ENCODE measurements around the gene PLXNA3. TPM values are rescaled to one million over a fixed set of nuclear protein-coding genes. Genes with fewer than 3 reads are reported as not detected.

The PLXNA3 gene
- total and polyA plus RNA-seq, 10 of the 15 experiments (the other 5 are each of a cell fraction or from before 2014, with no cell fraction given): 0.26 to 26.8 (median 3.4) TPM

- TF ChIP-seq SIN3A (IDR thresholded peaks at IDR 0.05; ENCODE audit: low read depth, low read length) (no peak), CREM (IDR thresholded peaks at IDR 0.05; ENCODE audit: low read depth) (no peak), E2F8 (IDR thresholded peaks at IDR 0.05; ENCODE audit: low read depth, partially characterized antibody) (no peak), PKNOX1 (IDR thresholded peaks at IDR 0.05) (no peak), E4F1 (IDR thresholded peaks at IDR 0.05; ENCODE audit: borderline replicate concordance, partially characterized antibody) (no peak), ASH2L (IDR thresholded peaks at IDR 0.05; ENCODE audit: borderline replicate concordance, low read depth) (no peak), MYC (IDR thresholded peaks at IDR 0.05; ENCODE audit: insufficient read depth, insufficient read length, insufficient replicate concordance, low read length, severe bottlenecking) (no peak), MTA2 (IDR thresholded peaks at IDR 0.05; ENCODE audit: low read depth) (no peak), RELB (IDR thresholded peaks at IDR 0.05; ENCODE audit: low read depth) (no peak), TCF3 (IDR thresholded peaks at IDR 0.05; ENCODE audit: borderline replicate concordance, insufficient read depth, low read depth, low read length) (no peak), ZSCAN29 (IDR thresholded peaks at IDR 0.05) (no peak), CUX1 (IDR thresholded peaks at IDR 0.05; ENCODE audit: insufficient replicate concordance, low read depth, low read length) (no peak)
Observed at GRCh38 chrX:154417157-154417556, 40.9 kb upstream of the PLXNA3 start (continued).
